AG09319 (cell line): ENCODE measurements around the gene ITPKC.

ENCODE experiments used
- DNase-seq: peaks from one replicate; pipeline ENCODE4 v3.0.0-alpha.2; 2010; ENCODE audit warnings: low read depth; ENCODE audit errors: extremely low read depth
- CTCF ChIP-seq: IDR thresholded peaks from 2 replicates; pipeline ENCODE4 v1.5.1; 2011; ENCODE audit warnings: low read depth, mild to moderate bottlenecking, inconsistent platforms, low read length, moderate library complexity

The ITPKC gene

DNA sequence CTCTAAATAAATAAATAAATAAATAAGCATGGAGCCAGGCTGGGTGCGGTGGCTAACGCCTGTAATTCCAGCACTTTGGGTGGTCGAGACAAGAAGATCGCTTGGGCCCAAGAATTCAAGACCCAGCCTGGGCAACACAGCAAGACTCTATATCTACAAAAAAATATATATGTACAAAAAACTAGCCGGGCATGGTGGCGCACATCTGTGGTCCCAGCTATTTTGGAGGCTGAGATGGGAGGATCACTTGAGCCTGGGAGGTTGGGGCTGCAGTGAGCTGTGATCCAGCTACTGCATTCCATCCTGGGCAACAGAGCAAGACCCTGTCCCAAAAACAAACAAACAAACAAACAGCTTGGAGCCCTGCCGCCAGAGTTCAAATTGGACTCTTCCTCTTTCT lies 30.6 kb downstream of the ITPKC start:
- DNase-seq = no peak
- TF ChIP-seq CTCF = no peak

- no peak for TF ChIP-seq CTCF
- peak; percentile 100 for DNase-seq
Observed at GRCh38 chr19:40750058-40750873, 33.4 kb downstream of the ITPKC start, which contains the start of gene ACTMAP. ACTMAP (minus strand) TSS chr19:40750477; CDS start chr19:40749803, 674 bp downstream.

DNA sequence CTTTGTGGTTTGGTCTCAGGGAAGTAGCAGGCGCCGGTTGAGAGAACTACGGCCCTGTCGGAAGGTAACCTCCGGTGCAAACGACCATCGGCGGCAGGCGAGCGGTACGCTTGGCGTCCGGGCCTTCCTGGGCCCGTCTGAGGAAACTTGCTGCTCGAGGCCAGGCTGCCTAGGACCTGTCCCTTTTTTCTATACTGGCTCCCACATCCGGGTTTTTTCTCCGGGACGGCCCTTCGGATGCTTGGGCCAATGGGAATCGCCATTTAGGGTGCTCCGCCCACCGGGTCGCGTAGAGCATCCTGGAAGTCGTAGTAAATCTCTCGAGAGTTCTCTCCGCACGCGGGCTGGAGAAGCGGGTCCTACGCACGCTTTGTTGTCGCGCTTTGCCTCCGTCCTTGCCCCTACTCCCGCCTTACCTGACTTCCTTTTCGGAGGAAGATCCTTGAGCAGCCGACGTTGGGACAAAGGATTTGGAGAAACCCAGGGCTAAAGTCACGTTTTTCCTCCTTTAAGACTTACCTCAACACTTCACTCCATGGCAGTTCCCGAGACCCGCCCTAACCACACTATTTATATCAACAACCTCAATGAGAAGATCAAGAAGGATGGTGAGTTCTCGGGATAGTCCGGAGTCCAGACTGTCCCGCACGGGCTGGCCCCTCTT lies 34.1 kb downstream of the ITPKC start, which contains the start of gene SNRPA:
Gene SNRPA, plus strand, starts transcription at position 330 of the 664 bp plus-strand sequence. Its CDS starts 206 bp downstream, at position 536.
- TF ChIP-seq CTCF = no peak
- DNase-seq = peak; percentile 92

- TF ChIP-seq CTCF = no peak
- DNase-seq = no peak
Observed at GRCh38 chr19:40752257-40752781, 35.4 kb downstream of the ITPKC start.

GRCh38 chr19:40754611-40755247 lies 37.8 kb downstream of the ITPKC start:
- no peak for TF ChIP-seq CTCF
- no peak for DNase-seq

DNA sequence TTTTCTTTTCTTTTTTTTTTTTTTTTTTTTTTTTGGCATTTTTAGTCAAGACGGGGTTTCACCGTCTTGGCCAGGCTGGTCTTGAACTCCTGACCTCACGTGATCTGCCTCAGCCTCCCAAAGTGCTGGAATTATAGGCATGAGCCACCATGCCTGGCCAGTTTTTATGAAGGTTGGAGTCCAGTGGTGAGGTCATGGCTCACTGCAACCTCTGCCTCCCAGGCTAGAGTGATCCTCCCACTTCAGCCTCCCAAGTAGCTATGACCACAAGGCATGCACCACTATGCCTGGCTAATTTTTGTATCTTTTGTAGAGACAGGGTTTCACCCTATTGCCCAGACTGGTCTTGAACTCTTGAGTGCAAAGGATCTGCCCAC lies 38.3 kb downstream of the ITPKC start:
- TF ChIP-seq CTCF = no peak
- DNase-seq = no peak

DNA sequence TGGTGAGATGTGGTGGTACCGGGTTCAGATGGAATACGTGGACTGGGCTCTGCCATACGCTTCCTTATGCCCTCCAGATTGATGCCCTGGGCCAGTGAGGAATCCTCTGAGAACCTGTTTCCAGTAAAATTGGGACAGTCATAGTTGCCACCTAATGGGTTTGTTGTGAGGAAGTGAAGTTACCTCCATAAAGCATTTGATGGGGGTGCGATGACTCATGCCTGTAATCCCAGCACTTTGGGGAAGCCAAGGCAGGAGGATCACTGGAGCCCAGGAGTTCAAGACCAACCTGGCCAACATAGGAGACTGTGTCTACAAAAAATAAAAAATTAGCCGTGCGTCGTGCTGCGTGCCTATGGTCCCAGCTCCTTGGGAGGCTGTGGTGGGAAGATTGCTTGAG lies 38.9 kb downstream of the ITPKC start:
- no peak for TF ChIP-seq CTCF
- no peak for DNase-seq
